Measurements from ENCODE around the gene PRAF2. TPM values are rescaled to one million over a fixed set of nuclear protein-coding genes. Genes with fewer than 3 reads are reported as not detected.

PRAF2 gene
- total RNA-seq, 2 experiments from 2014 or later = 10.8 to 12.4 TPM

DNA sequence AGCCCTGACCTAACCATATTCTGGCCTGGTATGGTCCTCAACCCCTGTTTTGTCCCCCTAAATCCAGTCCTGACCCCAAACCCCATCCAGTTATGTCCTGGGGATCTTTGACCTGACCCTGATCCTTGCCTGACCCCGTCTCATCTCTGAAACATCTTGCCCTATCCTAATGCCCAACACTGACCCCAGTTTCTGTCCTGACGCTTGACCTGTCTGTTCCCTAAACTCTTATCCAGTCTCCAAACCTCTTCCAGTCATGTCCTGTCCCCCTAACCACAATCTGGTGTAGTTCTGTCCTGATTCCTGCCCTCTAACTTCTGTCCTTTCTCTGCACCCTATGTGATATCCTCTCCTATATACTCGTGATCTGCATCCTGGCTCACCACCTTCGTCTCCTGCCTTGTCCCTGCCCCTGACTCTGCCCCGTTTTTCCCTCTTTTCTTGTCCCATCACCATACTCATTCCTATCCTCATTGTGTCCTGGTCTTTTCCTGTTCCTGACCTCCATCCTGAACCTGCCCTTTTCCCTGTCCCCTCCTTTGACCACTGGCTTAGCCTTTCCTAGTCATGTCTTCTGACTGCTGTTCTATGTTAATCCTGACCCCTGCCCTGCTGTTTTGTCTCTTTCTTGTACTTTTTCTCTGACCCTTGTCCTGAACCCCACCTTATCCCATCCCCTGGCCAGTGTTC, 19.6 kb downstream of the PRAF2 start:
- CTCF ChIA-PET = no interaction called here
- POLR2A ChIA-PET = no interaction called here
- H3K27ac Mint-ChIP-seq = peak overlapping the region; percentile 88
- DNase-seq = no peak
- H3K36me3 Mint-ChIP-seq (ENCODE audit: low read depth) = no peaks in the 10 kb centered on the region
- peaks cover 40% of the 10 kb centered on the region for H3K4me1 Mint-ChIP-seq (ENCODE audit: low read depth)
- TF ChIP-seq, protein P1, sequence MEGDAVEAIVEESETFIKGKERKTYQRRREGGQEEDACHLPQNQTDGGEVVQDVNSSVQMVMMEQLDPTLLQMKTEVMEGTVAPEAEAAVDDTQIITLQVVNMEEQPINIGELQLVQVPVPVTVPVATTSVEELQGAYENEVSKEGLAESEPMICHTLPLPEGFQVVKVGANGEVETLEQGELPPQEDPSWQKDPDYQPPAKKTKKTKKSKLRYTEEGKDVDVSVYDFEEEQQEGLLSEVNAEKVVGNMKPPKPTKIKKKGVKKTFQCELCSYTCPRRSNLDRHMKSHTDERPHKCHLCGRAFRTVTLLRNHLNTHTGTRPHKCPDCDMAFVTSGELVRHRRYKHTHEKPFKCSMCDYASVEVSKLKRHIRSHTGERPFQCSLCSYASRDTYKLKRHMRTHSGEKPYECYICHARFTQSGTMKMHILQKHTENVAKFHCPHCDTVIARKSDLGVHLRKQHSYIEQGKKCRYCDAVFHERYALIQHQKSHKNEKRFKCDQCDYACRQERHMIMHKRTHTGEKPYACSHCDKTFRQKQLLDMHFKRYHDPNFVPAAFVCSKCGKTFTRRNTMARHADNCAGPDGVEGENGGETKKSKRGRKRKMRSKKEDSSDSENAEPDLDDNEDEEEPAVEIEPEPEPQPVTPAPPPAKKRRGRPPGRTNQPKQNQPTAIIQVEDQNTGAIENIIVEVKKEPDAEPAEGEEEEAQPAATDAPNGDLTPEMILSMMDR (IDR thresholded peaks at IDR 0.05) = no peak
- no peaks in the 10 kb centered on the region for H3K9me3 Mint-ChIP-seq
- H3K4me3 Mint-ChIP-seq = peak overlapping the region; percentile 76
- intact Hi-C loops (cut with micrococcal nuclease) = no loop called here
- H3K27me3 Mint-ChIP-seq = no peaks in the 10 kb centered on the region
- ATAC-seq = no peak

DNA sequence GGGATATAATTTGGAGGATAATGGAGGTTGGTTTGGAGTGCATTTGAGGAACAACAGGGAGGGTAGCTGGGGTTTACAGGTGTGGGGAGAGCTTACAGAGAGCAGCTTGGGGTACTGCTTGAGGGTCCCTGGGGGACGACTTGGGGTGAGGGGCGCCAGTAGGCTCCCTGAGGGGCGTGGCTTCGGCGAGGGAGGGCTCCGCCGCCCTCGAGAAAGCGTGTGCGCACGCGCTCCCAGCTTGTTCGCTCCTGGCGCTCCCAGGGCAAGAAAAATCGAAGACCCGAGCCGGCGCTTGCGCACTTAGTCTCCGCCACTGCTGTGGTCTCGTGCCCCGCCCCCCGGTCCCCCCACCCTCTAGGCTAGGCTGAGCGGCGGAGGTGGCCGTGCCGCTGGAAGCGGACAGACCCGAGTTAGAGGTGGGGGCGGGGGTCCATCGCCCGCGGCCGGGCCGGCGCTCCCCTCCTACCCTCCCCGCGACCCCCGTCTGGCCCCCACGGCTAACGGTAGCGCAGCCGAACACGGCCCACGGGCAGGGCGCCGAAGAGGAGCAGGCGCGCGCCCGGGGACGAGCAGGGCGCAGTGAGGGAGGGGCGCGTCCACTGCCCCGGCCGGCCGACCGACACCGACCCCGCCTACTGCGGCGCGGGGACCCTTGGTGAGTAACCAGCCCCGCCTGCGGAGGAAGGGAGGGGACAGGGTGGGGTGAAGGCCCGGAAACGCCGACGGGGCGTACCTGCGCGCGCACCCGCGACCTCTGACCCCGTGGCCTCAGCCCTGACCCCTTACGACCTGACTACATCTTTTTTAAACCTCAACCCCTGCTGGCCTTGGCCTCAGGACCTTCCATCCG, 20.4 kb downstream of the PRAF2 start:
- Mint-ChIP-seq H3K4me1 (ENCODE audit: low read depth) (peaks cover 40% of the 10 kb centered on the region), H3K27me3 (no peaks in the 10 kb centered on the region), H3K4me3 (peak overlapping the region; percentile 76), H3K9me3 (no peaks in the 10 kb centered on the region), H3K36me3 (ENCODE audit: low read depth) (no peaks in the 10 kb centered on the region), H3K27ac (peak overlapping the region; percentile 88)
- POLR2A ChIA-PET = interaction anchor here (0.9 kb wide), 1 partner anchor 97 kb away, joined by 3 read pairs; no protein-coding TSS in a partner anchor
- intact Hi-C loops (cut with micrococcal nuclease) = no loop called here
- peak; percentile 85 for ATAC-seq
- CTCF ChIA-PET = interaction anchor here (1.1 kb wide), 1 partner anchor 9 kb away, joined by 6 read pairs; no protein-coding TSS in a partner anchor
- TF ChIP-seq, protein P1 (IDR thresholded peaks at IDR 0.05) = no peak
- DNase-seq = peak; percentile 73

DNA sequence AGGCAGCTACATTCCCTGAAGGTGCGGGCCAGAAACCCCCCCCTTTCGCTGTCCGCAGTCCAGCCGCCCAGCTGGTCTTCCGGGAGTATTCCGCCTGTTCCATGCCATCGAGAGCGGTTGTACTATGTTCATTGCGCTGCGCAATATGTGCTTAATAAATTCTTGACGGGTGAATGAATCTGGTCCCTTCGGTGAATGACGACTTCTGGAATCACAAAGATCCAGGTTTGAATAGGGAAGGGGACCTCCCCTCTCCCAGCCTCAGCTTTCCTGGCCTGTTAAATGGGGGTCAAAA, 29.9 kb downstream of the PRAF2 start:
- CTCF ChIA-PET = interaction anchor here (0.6 to 1.8 kb wide), 9 partner anchors 9 to 376 kb away, joined by 3 to 7 read pairs (median 3); partner anchors contain the start of gene KCND1
- DNase-seq (no peak), ATAC-seq (no peak)
- TF ChIP-seq, protein P1 (IDR thresholded peaks at IDR 0.05) = peak; percentile 12
- Mint-ChIP-seq H3K4me1 (ENCODE audit: low read depth) (peaks cover 28% of the 10 kb centered on the region), H3K4me3 (peak overlapping the region; percentile 94), H3K27ac (peak overlapping the region; percentile 86), H3K36me3 (ENCODE audit: low read depth) (peaks cover 7% of the 10 kb centered on the region), H3K9me3 (no peaks in the 10 kb centered on the region), H3K27me3 (no peaks in the 10 kb centered on the region)
- POLR2A ChIA-PET = interaction anchor here (0.9 kb wide), 1 partner anchor 114 kb away, joined by 3 read pairs; no protein-coding TSS in a partner anchor
- intact Hi-C loops (cut with micrococcal nuclease) = loop anchor here (5.0 kb wide), 1 partner anchor 72 kb away; the partner anchor contains the start of gene KCND1

DNA sequence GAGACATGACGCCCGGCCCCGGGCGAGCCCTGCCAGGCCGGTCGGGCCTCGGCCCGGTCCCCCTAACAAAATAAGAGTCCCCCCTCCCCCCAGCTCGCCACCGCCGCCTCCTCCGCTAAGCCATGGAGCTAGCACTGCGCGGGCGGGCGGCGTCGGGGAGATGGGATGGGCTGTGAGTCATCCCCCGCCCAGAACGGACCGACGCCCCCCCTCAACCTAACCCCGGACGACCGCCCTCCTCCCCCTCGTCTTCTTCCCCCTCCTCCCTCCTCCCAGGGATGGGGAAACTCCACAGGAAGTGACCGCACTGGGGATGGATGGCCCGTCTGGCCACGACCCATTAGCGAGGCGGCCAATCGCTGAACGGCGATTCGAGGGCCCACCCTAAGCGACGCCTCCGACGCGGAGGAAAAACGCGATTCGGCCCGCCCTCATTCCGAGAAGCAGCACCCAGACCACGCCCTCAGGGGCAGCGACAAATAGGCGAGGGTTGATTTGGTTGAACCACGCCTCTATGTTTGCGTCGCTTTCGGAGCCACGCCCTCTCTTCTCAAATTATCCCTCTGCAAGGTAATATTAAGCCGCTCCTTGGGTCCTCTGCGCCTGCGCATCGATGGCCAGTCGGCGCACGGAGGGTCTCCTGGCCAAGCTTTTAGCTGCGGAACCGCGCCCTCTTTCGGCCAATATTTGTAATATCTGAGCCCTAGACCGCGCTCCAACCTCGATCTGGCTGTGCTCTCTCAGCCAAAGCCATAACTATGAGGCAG, 30.4 kb downstream of the PRAF2 start, which contains the start of gene TFE3:
TFE3 (minus strand) TSS at position 138 of the 767 bp plus-strand sequence; CDS start at position 7, 131 bp downstream.
- H3K4me1 Mint-ChIP-seq (ENCODE audit: low read depth) = peaks cover 31% of the 10 kb centered on the region
- POLR2A ChIA-PET = interaction anchor here (0.9 to 1.4 kb wide), 2 partner anchors 85 to 113 kb away, joined by 3 to 4 read pairs; partner anchors contain the start of gene OTUD5
- H3K27ac Mint-ChIP-seq = peak within 1 kb of the TSS; percentile 95
- peak; percentile 99 for DNase-seq
- ATAC-seq = peak; percentile 92
- peak within 1 kb of the TSS; percentile 94 for H3K4me3 Mint-ChIP-seq
- H3K27me3 Mint-ChIP-seq = no peaks in the 10 kb centered on the region
- no peaks in the 10 kb centered on the region for H3K9me3 Mint-ChIP-seq
- CTCF ChIA-PET = interaction anchor here (0.6 to 1.8 kb wide), 8 partner anchors 10 to 376 kb away, joined by 3 to 7 read pairs (median 3); partner anchors contain the start of gene KCND1
- H3K36me3 Mint-ChIP-seq (ENCODE audit: low read depth) = peaks cover 12% of the 10 kb centered on the region
- TF ChIP-seq, protein P1 (IDR thresholded peaks at IDR 0.05) = peak; percentile 33
- intact Hi-C loops (cut with micrococcal nuclease) = loop anchor here (5.0 kb wide), 1 partner anchor 71 kb away; the partner anchor contains the start of gene KCND1

All from activated CD8-positive, alpha-beta T cell treated with anti-CD3 and anti-CD28 coated beads for 36 hours (primary cell).